B cell (primary cell): ENCODE measurements around the gene AFAP1L1.

Source experiments
- EZH2 ChIP-seq: IDR thresholded peaks from 2 replicates; pipeline ENCODE4 v1.6.1; 2012; ENCODE audit warnings: borderline replicate concordance, low read depth, mild to moderate bottlenecking, moderate library complexity, low read length; ENCODE audit not compliant: insufficient read depth, poor library complexity, severe bottlenecking
- TF ChIP-seq, protein P1 (sequence below): fragments of 200-600 bp; IDR thresholded peaks from one replicate; pipeline ENCODE4 v1.8.0; 2022; ENCODE audit warnings: antibody characterized with exemption, mild to moderate bottlenecking

DNA sequence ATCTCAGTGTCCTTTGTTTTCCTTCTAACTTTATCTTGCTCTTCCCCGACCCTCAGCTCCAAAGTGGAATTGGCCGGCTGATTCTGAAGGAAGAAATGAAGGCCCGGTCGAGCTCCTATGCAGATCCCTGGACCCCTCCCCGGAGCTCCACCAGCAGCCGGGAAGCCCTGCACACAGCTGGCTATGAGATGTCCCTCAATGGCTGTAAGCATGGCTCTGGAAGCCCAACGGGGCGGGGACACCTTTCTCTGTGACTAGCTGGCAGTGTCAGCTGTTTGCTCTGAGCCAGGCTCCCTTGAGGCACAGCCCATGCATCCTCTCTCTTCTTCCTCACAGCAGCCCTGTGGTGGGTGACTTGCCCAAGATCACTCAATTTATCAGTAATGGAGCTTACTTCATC lies 23.9 kb upstream of the AFAP1L1 start:
- TF ChIP-seq, protein P1, sequence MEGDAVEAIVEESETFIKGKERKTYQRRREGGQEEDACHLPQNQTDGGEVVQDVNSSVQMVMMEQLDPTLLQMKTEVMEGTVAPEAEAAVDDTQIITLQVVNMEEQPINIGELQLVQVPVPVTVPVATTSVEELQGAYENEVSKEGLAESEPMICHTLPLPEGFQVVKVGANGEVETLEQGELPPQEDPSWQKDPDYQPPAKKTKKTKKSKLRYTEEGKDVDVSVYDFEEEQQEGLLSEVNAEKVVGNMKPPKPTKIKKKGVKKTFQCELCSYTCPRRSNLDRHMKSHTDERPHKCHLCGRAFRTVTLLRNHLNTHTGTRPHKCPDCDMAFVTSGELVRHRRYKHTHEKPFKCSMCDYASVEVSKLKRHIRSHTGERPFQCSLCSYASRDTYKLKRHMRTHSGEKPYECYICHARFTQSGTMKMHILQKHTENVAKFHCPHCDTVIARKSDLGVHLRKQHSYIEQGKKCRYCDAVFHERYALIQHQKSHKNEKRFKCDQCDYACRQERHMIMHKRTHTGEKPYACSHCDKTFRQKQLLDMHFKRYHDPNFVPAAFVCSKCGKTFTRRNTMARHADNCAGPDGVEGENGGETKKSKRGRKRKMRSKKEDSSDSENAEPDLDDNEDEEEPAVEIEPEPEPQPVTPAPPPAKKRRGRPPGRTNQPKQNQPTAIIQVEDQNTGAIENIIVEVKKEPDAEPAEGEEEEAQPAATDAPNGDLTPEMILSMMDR = no peak
- no peak for TF ChIP-seq EZH2
